HG02885 (cell line): ENCODE results near the gene XXYLT1.

Experiments used
- ATAC-seq: cut with Tn5 transposase; IDR thresholded peaks from one replicate; pipeline ENCODE4 v1.9.1; 2021; ENCODE audit warnings: mild to moderate bottlenecking; ENCODE audit not compliant: unreplicated experiment, poor library complexity

XXYLT1 gene

DNA sequence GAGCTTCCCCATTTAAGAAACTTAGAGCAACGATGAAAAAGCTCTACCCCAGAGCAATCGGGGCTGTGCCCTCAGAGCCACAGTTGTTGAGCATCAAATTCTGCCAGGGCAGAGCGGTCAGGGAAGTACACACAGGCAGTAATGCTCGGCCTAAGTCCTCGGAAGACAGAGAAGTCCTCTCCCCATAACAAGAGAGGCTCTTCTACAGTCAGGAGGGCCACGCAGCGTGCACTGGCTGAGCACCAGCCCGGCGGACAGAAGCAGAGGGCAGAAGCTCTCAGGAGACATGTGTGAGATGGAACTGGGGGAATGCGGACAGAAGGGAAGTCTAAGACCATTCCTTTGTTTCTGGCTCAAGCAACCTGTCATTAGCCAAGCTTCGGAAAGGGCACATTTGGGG lies 95.9 kb downstream of the XXYLT1 start:
- ATAC-seq = no peak

DNA sequence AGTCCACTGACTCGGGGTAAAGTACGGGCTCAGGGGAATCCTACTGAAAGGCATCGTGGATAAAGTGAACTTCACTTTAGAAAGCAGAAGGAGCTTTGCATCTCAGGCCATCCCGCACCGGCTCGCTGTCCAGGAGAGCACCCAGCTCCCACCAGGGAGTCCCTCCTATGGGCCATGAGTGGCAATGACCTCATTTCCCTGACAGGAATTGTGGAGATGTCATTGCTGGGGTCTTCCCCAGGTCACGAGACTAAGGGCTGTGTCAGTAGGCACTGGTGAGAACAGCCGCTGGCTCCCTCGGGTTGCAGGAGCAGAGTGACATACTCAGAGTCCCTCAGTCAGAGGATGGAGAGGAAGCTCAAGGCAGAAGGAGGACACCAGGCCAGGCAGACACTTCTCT lies 97.3 kb downstream of the XXYLT1 start:
- no peak for ATAC-seq

DNA sequence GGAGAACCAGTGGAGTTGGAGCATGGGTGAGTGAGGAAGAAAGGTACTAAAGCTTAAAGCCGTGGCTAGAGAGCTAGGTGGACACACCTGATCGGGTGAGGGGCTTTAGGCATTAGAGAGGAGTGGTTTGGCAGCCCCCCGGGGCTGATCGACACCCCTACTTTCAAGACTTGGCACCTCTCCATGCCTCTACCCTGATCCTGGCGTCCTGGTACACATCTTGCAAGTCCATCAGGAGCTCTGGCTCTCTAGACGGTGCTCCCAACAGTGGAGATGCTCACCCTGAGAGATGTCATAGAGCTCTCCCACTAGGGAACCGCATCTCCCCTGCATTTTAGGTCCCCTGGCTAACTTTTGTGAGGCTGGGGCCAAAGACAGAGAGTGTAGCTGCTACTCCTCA lies 98.1 kb downstream of the XXYLT1 start:
- ATAC-seq = no peak

GRCh38 chr3:195172039-195172684 lies 98.8 kb downstream of the XXYLT1 start:
- ATAC-seq = no peak

DNA sequence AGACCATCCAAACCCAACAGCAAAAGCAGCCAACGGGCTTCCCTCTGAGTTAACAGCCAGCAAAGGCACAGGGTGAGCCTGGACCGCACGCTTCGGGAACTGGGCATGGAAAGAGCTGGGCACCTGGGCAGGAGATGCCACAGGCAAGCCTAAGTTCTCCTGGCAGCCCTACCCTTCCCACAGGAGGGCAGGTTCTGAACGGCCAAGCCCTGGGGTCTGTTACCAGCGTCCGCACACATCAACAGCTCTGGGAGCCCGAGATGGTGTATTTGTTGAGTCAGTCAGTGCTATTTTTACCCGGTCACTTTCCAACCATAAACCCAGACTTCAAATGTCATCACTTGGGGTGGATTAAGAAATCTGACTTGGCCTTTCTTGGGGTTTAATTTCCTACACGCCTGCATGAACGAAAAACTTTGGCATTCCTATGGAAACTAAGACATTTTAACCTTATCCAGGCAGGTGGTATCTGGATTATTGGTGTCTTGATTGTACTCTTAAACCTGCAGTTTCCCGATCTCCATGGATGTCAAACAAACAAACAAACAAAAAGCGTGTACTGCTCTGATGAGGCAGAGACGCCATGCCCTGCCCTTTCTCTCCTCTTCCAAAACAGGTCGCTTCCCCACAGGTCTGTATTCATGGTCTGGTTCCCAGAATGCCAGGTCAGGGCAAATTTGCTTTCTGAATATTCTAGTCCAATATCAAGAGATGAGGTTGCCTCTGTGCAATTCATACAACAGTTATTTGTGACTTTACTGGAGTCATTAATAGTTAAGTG lies 99.7 kb downstream of the XXYLT1 start:
- ATAC-seq = no peak

DNA sequence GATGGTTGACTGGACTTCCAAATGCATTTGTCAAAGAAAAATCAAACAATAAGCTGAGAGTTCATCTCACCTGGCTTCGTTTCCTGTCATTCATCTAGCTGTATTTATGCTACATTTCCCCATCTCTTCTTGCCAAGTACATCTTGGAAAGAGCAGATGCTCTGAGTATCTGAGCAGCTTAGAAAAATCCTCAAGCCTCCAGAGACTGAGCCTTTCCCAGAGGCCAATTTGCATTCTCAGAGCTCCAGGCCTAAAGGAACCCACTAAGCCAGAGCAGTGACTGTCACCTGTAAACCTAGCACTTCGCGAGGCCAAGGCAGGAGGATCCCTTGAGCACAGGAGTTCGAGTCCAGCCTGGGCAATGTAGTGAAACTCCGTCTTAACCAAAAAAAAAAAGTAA lies 100.5 kb downstream of the XXYLT1 start:
- no peak for ATAC-seq

GRCh38 chr3:195169011-195169649 lies 101.8 kb downstream of the XXYLT1 start:
- ATAC-seq = no peak

GRCh38 chr3:195168009-195168762 lies 102.8 kb downstream of the XXYLT1 start:
- no peak for ATAC-seq

GRCh38 chr3:195165790-195166189 lies 105.2 kb downstream of the XXYLT1 start:
- ATAC-seq = no peak

GRCh38 chr3:195165265-195165609 lies 105.7 kb downstream of the XXYLT1 start:
- no peak for ATAC-seq

- no peak for ATAC-seq
Measured at GRCh38 chr3:195164573-195165264, 106.2 kb downstream of the XXYLT1 start.

GRCh38 chr3:195163719-195164572 lies 107.0 kb downstream of the XXYLT1 start:
- no peak for ATAC-seq

- no peak for ATAC-seq
Measured at GRCh38 chr3:195162816-195163215, 108.1 kb downstream of the XXYLT1 start.

GRCh38 chr3:195162033-195162669 lies 108.8 kb downstream of the XXYLT1 start:
- ATAC-seq = peak; percentile 60

DNA sequence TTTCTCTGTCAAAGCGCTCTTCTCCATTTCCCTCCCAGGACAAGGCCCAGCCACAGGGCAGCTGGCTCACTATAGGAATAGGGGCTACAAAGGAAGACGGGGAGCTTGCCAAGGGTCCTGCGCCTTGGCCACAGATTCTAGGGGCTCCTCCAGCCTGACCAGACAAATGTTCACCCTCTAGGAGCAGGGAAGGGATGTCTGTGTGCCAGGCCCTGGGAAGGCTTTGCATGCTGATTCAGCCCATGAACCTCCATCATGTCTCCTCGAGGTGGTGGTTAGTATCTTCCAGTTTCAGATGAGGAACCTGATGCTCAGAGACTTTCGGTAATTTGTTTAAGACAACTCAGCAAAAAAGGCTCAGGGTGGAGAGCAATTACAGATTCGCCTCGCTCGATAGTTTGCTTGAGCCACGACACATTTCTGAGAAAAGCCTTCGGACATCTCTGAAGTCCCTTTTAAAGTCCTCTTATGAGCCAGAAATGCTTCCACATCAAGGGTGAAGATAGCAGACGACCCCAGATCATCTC lies 110.0 kb downstream of the XXYLT1 start:
- no peak for ATAC-seq

GRCh38 chr3:195160257-195160898 lies 110.6 kb downstream of the XXYLT1 start:
- no peak for ATAC-seq

DNA sequence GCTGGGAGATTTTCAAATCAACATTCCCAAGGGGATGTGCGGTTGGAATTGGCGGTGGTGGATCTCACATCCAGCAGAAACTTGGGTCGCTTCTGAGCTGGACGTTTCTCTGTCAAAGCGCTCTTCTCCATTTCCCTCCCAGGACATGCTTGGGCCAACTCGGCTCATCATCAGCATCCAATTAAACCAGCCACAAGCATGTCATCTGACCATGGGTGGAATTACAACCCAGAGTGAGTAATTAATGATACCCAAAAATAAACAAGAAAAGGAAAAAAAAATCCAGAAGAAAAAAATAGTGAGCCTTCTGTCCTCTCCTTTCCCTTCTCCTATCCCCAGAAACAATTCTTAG lies 111.2 kb downstream of the XXYLT1 start:
- no peak for ATAC-seq

DNA sequence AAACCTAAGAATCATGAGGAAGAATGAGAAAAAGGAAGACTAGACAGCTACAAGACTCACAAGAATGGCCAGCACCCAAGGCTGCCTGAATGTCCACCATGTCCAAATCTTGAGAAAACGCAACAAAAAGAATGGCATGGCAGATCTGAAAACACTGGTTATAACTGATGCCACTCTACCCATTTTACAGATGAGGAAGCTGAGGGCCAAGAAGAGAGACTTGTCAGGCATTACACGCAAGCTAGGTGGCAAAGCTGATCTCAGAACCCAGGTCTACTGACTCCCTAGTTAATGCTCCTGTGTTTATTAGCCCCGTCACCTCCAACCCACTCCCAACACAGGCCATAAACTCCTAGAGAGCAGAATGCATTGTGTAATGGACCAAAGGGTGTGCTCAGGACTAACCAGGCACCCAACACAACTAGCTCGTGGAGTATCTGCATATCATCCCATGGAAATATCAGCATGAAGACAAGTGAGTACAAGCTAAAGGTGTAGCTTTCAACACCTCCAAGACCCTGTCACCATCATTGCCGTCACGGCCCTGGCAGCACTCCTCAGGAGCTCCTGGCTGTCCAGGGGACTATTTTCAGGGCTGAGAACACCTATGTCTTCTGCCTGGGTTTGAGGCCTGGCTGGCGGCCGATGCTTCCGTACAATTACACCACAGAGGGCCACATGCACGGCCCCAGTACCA lies 111.7 kb downstream of the XXYLT1 start:
- no peak for ATAC-seq
